ENCODE results near the gene RNF43. TPM values are rescaled to one million over a fixed set of nuclear protein-coding genes. Genes with fewer than 3 reads are reported as not detected.
"Not testable (repeated sequence)": the region's sequence is repeated elsewhere in the genome, so short reads cannot be mapped to it uniquely, and the experiment has no call there.

The RNF43 gene
- total RNA-seq, 6 experiments from 2014 or later, result not detected

- no peaks in the 10 kb centered on the region for H3K9me3 Mint-ChIP-seq
- no peak overlapping the region for H3K27ac Mint-ChIP-seq
- no peak for TF ChIP-seq CTCF (IDR thresholded peaks at IDR 0.05)
- no peak for DNase-seq
- H3K4me1 Mint-ChIP-seq (ENCODE audit: low read depth), result peaks cover 17% of the 10 kb centered on the region
- H3K4me3 Mint-ChIP-seq, result no peak overlapping the region
- no peaks in the 10 kb centered on the region for H3K36me3 Mint-ChIP-seq (ENCODE audit: low read depth)
- H3K27me3 Mint-ChIP-seq (ENCODE audit: insufficient read depth), result peaks cover 20% of the 10 kb centered on the region
Observed at GRCh38 chr17:58399974-58400373, 17.4 kb downstream of the RNF43 start.

GRCh38 chr17:58398574-58399266, 18.6 kb downstream of the RNF43 start:
- Mint-ChIP-seq H3K27ac (no peak overlapping the region), H3K27me3 (ENCODE audit: insufficient read depth) (peaks cover 25% of the 10 kb centered on the region), H3K4me3 (no peak overlapping the region), H3K4me1 (ENCODE audit: low read depth) (peaks cover 17% of the 10 kb centered on the region), H3K36me3 (ENCODE audit: low read depth) (no peaks in the 10 kb centered on the region), H3K9me3 (no peaks in the 10 kb centered on the region)
- no peak for TF ChIP-seq CTCF (IDR thresholded peaks at IDR 0.05)
- DNase-seq, result no peak

- not testable (repeated sequence) for H3K27ac Mint-ChIP-seq; H3K4me3 Mint-ChIP-seq; DNase-seq; H3K36me3 Mint-ChIP-seq (ENCODE audit: low read depth); H3K9me3 Mint-ChIP-seq
- H3K27me3 Mint-ChIP-seq (ENCODE audit: insufficient read depth), result peaks cover 30% of the 10 kb centered on the region
- peaks cover 11% of the 10 kb centered on the region for H3K4me1 Mint-ChIP-seq (ENCODE audit: low read depth)
Observed at GRCh38 chr17:58397421-58397820, 19.9 kb downstream of the RNF43 start.

- Mint-ChIP-seq H3K9me3 (no peaks in the 10 kb centered on the region), H3K27me3 (ENCODE audit: insufficient read depth) (peaks cover 39% of the 10 kb centered on the region), H3K4me1 (ENCODE audit: low read depth) (no peaks in the 10 kb centered on the region), H3K4me3 (no peak overlapping the region), H3K36me3 (ENCODE audit: low read depth) (no peaks in the 10 kb centered on the region), H3K27ac (no peak overlapping the region)
- TF ChIP-seq CTCF (IDR thresholded peaks at IDR 0.05), result no peak
- no peak for DNase-seq
Observed at GRCh38 chr17:58396173-58396572, 21.2 kb downstream of the RNF43 start.

GRCh38 chr17:58394534-58395223, 22.7 kb downstream of the RNF43 start:
- H3K36me3 Mint-ChIP-seq (ENCODE audit: low read depth), result no peaks in the 10 kb centered on the region
- H3K27me3 Mint-ChIP-seq (ENCODE audit: insufficient read depth), result peaks cover 47% of the 10 kb centered on the region
- DNase-seq, result no peak
- no peak overlapping the region for H3K4me3 Mint-ChIP-seq
- no peaks in the 10 kb centered on the region for H3K4me1 Mint-ChIP-seq (ENCODE audit: low read depth)
- no peak overlapping the region for H3K27ac Mint-ChIP-seq
- H3K9me3 Mint-ChIP-seq, result no peaks in the 10 kb centered on the region
- TF ChIP-seq CTCF (IDR thresholded peaks at IDR 0.05), result no peak

GRCh38 chr17:58391302-58391984, 25.9 kb downstream of the RNF43 start:
- Mint-ChIP-seq H3K9me3 (no peaks in the 10 kb centered on the region), H3K4me3 (no peak overlapping the region), H3K4me1 (ENCODE audit: low read depth) (no peaks in the 10 kb centered on the region), H3K27ac (no peak overlapping the region), H3K27me3 (ENCODE audit: insufficient read depth) (peaks cover 39% of the 10 kb centered on the region), H3K36me3 (ENCODE audit: low read depth) (no peaks in the 10 kb centered on the region)
- no peak for TF ChIP-seq CTCF (IDR thresholded peaks at IDR 0.05)
- no peak for DNase-seq

Measured in HFFc6 (cell line).